Skeletal muscle cell (primary cell): ENCODE data around the gene SMIM41.

ENCODE experiments used
- DNase-seq: peaks from one replicate; pipeline ENCODE4 v3.0.0-alpha.2; 2010; ENCODE audit warnings: low read depth
- H3K4me3 ChIP-seq: 2 replicates; pipeline ENCODE4 v1.5.1; 2011; ENCODE audit warnings: low read depth, mild to moderate bottlenecking, control low read depth, low read length, moderate library complexity

Gene SMIM41

DNA sequence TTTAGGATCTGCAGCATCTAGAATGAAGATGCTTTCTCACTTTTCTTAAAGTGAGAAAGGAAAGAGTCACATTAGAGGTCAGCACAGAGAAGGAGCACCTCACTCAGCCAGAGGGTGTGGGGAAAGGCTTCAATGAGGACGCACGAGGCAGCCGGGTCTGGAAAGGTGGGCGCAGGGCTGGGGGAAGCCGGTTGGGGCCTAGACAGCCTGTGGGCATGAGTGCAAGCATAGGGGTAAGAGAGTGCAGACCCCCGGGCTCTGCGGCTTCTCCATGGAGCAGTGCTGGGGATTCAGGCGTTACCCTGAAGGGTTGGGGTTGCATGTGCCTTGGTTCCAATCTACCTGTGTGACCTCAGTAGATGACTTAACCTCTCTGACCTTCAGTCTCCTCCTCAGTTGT is 62.4 kb downstream of the SMIM41 start:
- DNase-seq, result no peak
- H3K4me3 ChIP-seq, result no peak overlapping the region

DNA sequence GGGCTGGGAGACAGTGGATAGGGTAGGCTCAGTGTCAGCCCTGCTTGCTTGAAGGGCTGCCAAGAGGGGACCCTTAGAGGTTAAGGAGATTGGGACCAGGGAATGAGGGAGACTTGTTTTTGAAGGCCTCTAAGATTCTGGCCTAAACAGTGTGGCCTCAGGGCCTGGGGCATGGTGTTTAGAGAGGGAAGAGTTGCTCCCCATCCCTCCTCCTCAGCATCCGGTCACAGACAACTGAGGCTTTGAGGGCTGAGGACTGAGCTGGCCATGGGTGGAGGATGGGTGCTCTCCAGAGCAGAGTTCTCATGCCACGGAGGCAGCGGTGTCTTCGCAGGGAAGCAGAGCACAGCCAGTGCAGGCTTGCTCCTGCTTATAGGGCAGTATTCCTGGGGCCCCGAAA is 62.9 kb downstream of the SMIM41 start:
- no peak for DNase-seq
- H3K4me3 ChIP-seq, result no peak overlapping the region

DNA sequence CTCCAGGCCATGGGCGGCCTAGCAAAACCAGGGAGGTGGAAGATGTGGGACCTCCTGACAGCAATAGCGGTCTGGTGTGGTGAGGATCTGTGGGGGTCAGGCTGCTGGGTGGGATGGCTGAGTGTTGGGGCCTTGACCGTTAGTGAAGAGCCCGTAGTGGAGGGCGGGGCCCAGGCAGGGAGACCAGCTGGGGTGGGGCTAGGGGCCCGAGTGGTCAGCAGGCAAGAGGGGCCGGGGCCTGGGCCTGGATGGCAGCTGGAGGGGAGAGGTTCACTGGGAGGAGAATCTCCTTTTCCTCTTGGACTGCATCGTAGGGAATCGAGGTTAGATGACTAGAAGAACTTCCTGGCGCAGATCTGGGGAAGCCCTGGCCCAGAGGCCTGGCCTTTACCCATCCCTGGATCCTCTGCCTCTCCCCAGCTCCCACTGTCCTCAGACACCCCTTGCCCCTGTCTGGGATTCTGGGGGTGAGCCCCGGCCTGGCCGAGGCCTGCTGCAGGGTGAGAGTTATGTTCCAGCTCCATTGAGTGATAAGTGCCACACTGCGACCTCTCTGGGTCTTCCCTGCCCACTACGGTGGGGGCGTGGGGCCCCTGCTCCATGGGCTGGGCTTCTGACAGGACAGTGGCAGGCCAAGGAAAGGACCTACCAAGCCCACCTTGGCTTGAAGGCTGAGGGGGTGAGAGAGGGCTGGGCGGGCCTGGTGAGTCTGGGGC is 65.2 kb downstream of the SMIM41 start:
- DNase-seq, result no peak

DNA sequence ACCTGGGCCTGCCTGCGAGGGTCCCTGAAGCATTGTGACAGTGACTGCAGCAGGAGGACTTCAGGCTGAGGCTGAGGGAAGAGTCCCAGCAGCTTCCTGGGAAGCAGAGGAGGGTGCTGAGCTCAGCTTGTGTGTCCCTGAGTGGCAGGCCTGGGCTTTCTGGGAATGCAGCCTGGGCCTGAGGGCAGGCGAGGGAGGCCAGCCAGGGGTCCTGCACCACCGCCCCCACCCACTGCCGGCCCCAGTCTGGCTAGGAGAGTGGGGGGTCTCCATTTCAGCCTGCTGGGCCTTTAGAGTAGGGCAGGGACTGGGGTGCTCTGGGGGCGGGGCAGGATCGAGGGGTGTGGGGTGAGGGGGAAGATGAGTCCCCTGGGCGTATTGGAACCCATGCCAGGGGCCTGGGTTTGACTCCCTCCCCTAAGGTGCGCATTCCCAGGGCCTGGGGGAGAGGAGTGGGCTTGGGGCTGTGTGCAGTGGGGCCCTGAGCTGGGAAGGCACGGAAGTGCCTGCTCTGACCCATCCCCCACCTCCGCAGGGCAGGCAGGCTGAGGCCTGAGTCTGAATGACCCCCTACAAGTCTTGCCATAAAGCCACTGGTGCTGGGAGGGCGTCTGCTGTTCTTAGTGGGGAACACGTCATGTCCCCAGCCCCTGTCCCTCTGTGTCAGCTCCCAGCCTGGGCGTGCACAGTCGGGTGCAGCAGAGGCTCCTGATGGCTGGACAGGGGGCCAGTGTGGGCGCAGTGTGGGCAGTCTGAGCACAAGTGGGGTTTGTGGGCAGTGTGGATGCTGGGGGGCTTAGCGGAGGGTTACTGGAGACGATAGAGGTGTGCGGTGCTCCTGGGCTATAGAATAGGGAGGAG is 66.0 kb downstream of the SMIM41 start:
- H3K4me3 ChIP-seq, result no peak overlapping the region
- no peak for DNase-seq

More for the DNA sequence above, 65.2 kb downstream of the SMIM41 start:
- no peak overlapping the region for H3K4me3 ChIP-seq

DNA sequence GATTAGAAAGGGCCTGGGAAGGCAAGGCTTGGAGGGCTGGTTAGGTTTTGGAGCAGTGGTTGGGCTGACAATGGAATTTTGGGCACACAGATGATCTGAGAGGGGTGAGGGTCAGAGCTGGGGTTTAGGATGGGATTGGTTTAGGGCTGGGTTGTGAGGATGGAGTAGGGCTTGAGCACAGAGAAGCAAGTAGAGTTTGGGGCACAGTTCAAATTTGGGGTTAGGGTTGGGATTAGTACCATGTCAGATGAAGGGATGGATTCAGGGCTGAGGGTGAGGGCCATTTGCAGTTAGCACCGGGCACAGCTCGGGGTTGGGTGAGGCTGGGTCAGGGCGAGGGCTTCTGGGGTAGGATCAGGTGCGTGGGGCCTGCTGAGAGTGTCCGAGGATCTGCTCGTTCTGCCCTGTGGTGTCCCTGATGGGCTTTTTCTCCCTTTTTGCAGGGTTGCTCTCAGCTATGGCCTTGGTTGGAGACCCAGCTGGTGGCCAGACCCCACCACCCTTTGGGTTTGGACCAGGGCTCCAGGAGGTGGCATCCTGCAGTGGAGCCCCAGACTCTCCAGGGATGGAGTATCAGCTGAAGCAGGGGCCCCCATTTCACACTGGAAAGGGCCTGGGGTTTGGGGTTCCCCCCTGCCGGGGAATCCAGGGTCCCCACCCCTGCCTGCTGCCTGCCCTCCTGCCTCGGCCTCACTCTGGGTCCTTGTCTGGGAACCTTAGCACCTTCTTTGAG is 66.8 kb downstream of the SMIM41 start:
- no peak overlapping the region for H3K4me3 ChIP-seq
- no peak for DNase-seq

DNA sequence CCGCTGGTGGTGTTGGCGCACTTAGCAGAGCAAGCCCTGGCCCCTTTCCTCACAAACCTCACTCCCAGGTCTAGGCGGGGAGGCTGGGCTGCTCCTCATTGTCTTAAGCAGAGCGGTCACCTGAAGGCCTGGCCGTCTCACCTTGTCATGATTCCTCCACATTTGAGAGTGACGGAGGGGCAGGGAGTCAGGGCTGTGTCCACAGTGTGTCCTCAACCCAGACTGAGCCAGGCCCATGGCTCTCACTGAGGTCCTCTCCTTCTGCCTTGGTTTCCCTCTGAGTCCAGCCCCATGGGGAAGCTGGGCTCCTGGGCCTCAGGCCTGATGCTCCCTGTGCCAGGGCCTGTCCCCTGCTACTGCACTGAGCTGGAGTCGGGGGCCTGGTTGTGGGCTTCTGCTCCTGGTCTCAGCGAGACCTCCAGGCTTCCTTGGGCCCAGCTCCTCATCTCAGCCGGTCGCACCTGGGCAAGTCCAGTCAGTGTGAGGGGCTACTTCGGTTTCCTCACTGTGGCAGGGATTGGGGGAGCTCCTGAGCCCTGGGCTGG is 67.4 kb downstream of the SMIM41 start:
- no peak overlapping the region for H3K4me3 ChIP-seq
- DNase-seq, result no peak

DNA sequence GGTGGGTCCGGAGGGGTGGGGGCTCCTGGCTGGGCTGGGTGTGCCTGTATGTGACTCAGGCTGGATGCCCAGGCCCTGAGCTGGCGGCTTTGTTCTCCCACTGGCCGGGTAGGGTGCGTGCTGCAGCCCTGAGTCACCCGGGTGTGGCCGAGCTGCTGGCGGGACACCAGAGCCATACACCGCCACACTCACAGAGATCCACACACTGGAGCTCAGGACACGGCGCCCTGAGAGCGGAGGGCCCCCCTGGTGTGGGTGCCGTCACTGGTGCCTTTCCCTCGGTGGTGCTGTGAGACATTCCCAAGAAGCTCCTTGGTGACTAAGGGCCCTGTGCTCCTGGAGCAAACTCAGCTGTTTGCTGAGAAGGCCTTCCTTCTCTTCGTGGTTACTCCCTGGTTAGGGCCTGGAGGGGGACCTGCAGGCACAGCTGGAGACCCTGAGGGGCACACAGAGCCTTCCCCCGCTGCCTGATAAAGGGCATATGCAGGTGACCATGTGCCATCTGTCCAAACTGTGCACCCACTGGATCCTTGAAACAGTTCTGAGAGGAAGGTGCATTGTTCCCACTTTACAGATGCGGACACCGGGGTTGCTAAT is 68.0 kb downstream of the SMIM41 start:
- peak; percentile 96 for DNase-seq
- H3K4me3 ChIP-seq, result no peak overlapping the region

DNA sequence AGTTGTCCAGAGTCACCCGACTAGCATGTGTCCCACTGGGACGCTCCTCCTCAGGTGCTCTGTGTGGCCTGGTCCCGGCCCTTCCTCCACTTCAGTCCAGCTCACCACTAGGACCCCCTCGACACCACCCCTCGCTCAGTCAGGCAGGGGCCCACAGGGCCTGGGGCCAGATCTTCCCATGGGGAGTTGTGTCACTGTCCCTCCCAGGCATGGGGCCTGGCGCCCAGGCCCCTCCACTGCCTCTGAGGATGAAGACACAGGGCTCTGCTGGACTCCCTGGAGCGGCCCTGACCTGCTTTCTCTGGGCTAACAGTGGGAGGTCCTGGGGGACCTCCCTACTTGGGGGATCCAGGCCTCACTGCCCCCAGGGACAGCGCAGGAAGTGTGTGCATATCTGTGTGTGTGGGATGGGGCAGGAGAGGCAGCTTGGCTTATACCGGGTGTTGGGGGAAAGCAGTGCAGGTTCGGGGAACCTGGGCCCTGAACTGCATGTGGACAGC is 68.5 kb downstream of the SMIM41 start:
- no peak for DNase-seq
- H3K4me3 ChIP-seq, result no peak overlapping the region

DNA sequence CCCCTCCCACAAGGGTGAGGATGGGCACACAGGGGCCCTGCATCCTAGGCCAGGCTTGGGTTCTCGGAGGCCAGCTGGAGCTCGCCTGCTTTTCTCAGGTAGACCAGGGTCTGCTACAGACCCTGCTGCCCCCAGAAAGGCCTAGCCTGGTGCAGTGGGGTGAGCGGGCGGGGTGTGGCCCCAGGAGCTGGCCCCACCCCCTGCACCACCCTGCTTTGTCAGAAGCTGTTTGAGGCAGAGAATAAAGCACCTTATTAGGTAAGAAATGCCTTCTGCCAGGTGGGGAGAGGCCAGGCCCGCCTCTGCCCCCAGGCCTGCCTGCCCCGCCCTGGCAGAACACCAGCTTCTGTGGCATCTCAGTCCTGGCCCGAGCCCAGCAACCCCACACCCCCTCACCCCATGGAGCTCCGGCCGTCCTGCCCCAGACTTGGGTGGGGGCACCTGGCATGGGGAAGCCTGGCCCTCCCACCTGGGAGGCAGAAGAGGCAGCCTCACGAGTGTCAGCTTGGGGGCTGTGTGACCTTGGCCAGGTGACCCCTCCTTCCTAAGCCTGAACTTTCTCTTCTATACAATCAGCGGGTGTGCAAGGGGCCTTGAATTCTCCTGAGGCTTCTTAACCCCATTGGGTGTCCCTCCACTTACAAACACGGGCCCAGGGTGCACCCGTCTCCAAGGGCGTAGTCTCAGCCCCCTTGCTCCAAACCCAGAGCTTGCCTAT is 69.1 kb downstream of the SMIM41 start:
- H3K4me3 ChIP-seq, result no peak overlapping the region
- no peak for DNase-seq

DNA sequence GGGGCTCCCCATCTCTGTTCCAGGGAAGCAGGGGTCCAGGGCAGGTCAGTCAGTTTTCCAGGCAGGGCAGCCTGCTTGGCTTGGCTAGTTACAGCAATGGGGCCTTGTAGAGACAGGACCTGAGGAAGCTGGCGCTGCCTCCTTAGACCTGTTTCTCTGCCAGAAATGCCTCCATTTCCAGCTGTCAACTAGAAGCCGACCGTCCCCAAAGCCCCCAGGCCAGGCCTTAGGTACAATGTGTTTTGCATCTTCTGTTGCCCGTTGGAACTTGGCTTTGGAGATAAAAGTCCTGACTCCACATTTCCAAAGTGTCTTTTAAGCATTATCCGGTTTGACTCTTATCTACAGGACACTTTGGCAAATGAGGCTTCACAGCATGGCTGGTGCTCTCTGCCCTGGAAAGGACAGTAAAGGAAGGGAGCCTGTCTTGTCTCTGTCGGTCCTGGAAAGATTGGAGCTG is 69.7 kb downstream of the SMIM41 start:
- DNase-seq, result no peak
- H3K4me3 ChIP-seq, result no peak overlapping the region

DNA sequence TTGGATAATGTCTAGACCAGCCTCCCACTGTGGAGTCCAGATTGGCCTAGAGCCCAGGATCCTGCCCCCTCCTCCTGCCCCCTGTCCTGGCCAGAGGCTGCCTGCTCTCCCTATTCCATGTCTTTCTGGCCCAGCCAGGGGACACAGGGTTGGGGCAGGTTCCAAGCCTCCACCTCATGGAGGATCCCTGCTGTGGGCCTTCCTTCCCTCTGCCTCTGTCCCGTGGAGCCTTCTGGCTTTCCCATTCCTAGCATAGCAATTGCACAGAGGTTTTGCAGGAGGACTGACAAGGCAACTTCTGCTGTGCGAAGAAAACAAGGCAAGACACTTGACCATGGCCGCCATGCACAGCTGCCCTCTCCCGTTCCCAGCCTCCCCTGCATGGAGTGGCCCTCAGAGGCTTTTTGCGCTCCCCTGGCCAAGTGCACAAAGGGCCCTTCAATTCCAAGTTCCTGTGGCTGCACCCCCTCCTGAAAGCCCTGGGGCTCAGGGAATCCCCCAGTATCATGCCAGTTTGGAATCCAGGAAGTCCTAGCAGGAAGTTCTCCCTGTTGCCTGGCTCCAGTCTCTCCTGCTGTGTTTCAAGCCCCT is 70.2 kb downstream of the SMIM41 start:
- no peak for DNase-seq
- no peak overlapping the region for H3K4me3 ChIP-seq

DNA sequence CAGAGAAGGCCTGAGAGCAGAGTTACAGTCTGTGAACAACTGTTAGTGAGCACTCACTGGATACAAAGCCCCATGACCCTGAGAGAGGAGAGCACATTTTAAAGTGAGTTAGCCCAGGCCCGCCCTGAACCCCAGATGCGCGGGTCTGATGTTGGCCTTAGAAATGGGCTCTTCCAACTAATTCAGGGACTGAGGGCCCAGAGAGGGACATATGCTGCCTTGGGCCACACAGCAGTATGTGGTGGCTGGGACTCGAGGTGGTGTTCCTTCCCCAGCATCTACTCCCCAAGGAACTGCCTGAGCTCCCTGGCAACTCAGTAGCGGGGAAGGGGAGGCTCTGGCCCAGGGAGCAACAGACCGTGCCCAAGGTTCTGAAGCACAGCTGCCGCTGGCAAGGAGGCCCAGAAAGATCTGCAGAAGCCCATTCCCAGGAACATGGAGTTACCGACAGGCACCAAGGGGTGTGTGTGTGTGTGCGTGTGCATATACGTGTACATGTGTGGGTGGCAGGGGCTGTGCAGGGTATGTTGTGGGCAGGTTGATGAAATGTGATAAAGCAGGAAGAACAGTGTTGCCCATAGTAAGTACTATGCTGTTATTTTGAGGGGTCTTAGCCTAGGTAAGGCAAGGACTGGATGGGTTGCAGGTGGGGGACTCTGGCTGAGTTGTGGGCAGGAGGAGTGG is 71.8 kb downstream of the SMIM41 start:
- H3K4me3 ChIP-seq, result no peak overlapping the region
- DNase-seq, result no peak

DNA sequence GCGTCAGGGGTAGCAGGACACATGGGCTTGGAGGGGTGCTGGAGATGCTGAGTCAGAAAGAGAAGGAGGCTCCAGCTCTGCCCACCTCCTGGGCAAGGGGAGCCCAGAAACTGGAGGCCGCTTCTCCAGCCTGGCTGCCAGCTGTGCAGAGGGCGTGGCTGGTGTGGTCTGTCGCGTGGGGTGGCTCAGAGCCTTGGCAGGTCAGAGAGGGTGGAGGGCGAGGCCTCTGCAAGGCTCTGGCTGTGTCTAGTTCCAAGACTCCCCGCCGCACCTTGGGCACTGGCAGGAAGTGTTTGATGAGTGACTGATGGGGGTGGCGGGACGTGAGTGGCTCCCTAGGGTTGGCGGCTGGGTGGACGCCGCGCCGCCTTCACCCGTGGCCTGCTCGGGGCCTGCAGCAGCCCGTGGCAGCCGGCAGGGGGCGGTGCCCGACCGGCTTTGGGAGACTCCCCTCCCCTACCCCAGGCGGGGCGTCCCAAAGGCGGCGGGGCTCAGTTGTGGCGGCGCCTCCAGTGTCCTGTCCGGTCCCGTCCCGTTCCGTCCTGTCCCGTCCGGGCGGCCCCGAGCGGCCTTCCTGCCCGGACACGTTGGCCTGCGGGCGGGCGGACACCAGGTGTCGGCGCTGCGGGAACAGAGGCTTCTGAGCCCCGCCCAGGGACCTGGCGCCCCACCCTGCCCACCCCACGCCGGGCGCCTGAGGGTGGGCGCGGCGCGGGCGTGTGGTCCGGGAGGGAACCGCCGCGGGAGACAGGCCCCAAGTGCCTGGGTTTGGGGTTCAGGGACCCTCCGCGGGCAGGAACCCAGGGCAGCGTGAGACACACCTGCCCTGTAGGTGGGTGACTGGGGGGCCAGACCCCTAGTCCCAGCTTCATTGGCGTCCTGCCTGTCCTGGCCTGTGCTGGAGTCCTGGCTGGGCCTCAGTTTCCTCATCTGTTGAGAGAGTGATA is 72.6 kb downstream of the SMIM41 start:
- peak overlapping the region; percentile 37 for H3K4me3 ChIP-seq
- DNase-seq, result no peak

DNA sequence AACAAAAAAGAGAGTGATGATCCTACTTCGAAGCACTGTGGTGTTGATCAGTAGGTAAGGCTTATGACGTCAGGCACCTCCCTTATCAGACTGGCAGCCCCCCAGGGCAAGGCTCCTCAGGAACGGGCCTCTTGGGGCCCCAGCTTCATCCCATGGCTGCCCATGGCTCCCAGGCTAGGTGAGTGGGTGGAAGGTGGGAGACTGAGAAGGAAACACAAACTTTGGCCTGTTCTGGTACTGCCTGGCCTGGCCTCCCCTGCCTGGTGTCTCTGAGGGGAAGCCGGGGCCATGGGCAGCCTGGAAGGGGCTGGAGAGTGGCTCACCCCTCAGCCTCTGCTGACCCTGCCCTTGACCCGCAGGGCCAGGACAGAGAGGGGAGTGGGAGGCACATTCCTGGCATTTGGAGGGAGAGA is 73.4 kb downstream of the SMIM41 start:
- DNase-seq, result no peak

DNA sequence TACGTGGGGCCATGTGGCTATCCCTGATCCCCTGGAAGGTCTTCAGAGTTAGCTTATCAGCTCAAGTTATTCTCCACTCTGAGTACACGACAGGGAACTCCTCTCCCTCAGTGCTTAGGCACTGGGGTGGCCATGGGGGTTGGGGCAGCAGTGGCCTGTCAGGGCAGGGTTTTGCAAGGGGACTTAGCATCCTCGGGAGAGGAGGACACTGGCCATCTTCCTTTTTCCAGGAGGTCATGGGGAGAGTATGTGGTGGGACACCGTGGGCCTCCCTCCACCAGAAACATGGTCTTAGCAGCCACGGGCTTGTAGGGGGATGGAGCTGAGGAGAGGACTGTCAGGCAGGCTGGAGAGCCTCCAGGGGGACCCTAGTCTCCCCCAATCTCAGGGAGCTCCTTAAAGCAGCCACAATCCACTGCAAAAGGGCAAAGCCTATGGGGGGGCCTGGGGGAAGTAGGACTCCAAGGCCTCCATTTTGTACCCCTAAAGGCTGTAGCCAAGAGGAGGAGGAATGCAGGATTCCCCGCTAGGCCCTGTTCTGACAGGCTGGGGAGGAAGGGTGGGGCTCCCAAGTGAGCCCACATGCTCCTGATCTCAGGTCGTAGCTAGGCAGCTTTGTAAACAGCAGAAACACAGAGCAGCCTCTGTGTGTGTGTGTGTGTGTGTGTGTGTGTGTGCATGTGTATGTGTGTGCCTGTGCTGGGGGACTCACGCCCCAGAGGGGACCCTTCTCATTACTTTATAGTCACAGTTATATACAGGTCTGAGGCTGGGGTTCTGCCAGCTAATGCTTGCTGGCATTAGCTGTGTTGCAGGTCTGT is 75.8 kb downstream of the SMIM41 start:
- no peak for DNase-seq
- H3K4me3 ChIP-seq, result no peak overlapping the region

More for the DNA sequence above, 73.4 kb downstream of the SMIM41 start:
- H3K4me3 ChIP-seq, result no peak overlapping the region

DNA sequence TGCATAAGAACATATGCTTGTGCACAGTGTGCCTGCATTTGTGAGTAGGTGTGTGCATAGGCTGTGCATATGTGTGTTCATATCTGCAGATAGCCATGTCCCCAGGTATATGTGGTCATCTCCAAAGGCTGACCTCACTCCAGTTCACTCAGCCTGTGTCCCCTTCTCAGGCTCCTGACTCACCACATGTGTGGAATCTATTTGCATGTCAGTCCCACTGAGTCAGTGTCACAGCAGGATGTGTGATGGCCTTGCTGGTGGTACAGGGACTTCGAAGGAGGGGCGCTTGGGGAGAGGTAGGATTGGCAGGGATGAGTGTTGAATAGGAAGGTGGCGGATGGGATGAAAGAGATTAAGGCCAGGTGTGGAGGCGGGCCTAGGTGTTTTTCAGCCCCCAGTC is 76.8 kb downstream of the SMIM41 start:
- H3K4me3 ChIP-seq, result no peak overlapping the region
- no peak for DNase-seq
